Stomach (tissue), 9 donors: Measurements from ENCODE around the gene PARD3. TPM values are rescaled to one million over a fixed set of nuclear protein-coding genes. Genes with fewer than 3 reads are reported as not detected.

Experiments
- DNase-seq, 2 donors: peaks; one replicate each; pipeline versions ENCODE4 v3.0.0 to v3.0.0-alpha.2; 2013 to 2019
- H3K27ac ChIP-seq, 5 donors: fragments of 200-600 bp in 4 of 5; sonication (generic) in 4 of 5; one replicate each; pipeline ENCODE4 v1.5.1; 2013 to 2019; ENCODE audit warnings: mild to moderate bottlenecking in 1 of 5, moderate library complexity in 1 of 5
- H3K27me3 ChIP-seq, 3 donors: fragments of 200-600 bp; sonication (generic); one replicate each; pipeline ENCODE4 v1.5.1; 2017 to 2019; ENCODE audit warnings: mixed run types in 1 of 3
- H3K36me3 ChIP-seq, 4 donors: fragments of 200-600 bp; sonication (generic); 1 replicate in 3 of 4; 2 replicates in 1 of 4; pipeline ENCODE4 v1.5.1; 2016 to 2019
- H3K4me1 ChIP-seq, 4 donors: fragments of 200-600 bp; sonication (generic); one replicate each; pipeline ENCODE4 v1.5.1; 2016 to 2019
- H3K4me3 ChIP-seq, 4 donors: fragments of 200-600 bp; sonication (generic) in 3 of 4; one replicate each; pipeline ENCODE4 v1.5.1; 2016 to 2019; ENCODE audit warnings: mild to moderate bottlenecking in 1 of 4
- H3K9me3 ChIP-seq, 4 donors: fragments of 200-600 bp; sonication (generic); one replicate each; pipeline ENCODE4 v1.5.1; 2016 to 2019
- CTCF ChIP-seq, 7 experiments: fragments of 450-650 bp in 4 of 7; fragments of 200-600 bp in 3 of 7; sonication (generic) in 3 of 7; IDR thresholded peaks; one replicate each; pipeline ENCODE4 v1.5.1; 2016 to 2019; ENCODE audit warnings: antibody characterized with exemption in 7 of 7, control low read depth in 2 of 7, mild to moderate bottlenecking in 1 of 7
- EP300 ChIP-seq: sonication (generic); formaldehyde crosslinking; IDR thresholded peaks from one replicate; pipeline ENCODE4 v1.6.1; 2017; ENCODE audit warnings: antibody characterized with exemption
- POLR2A ChIP-seq, 4 donors: fragments of 450-650 bp; IDR thresholded peaks; one replicate each; pipeline ENCODE4 v1.6.1; 2016; ENCODE audit warnings: antibody characterized with exemption in 4 of 4, control low read depth in 2 of 4, mild to moderate bottlenecking in 1 of 4, moderate library complexity in 1 of 4
- POLR2AphosphoS5 ChIP-seq, 3 donors: sonication (generic); formaldehyde crosslinking; IDR thresholded peaks; one replicate each; pipeline ENCODE4 v1.6.1; 2016; ENCODE audit warnings: antibody characterized with exemption in 3 of 3
- WGBS, 5 donors: extraction: QIAGEN DNeasy Blood & Tissue Kit in 3 of 5; methylation state at CpG; one replicate each; pipeline versions ENCODE4 v1.1.5 to v1.1.7; 2013 to 2018; 5-methylcytosine and 5-hydroxymethylcytosine counted together
- intact Hi-C: fragments of 100-400 bp; cut with DNase I; formaldehyde crosslinking; loops from one replicate; pipeline ENCODE4 v1.15.1; 2023; ENCODE audit warnings: low total_unique reads
- polyA plus RNA-seq, 3 donors: library from polyadenylated mRNA; stranded (reverse); fragments of 200-250 nt; gene quantifications; one replicate each; pipeline ENCODE4 v1.2.3, GENCODE V29; 2013
- total RNA-seq, 5 donors: library from RNA; depleted of rRNA; stranded (reverse); fragments of >200 nt; gene quantifications; one replicate each; pipeline versions ENCODE4 v1.1.0 to v1.2.3, GENCODE V29; 2014 to 2016
- donor health status: healthy with polysubstance abuse.
- donor health status: Bipolar disorder and iron deficiency.
- donor health status: healthy.

The PARD3 gene
- total and polyA plus RNA-seq, 8 donors = 13.7 to 118 (median 31.8) TPM

GRCh38 chr10:34612938-34613337, 202.2 kb downstream of the PARD3 start:
- WGBS, 5 donors = 88 to 96% (median 91%) methylated on average over 1 of the region's 1 CpG
- Histone ChIP-seq H3K27ac (no peak overlapping the region), H3K4me1 (peaks cover 0 to 11% (median 2%) of the 10 kb centered on the region in 4 donors), H3K9me3 (no peaks in the 10 kb centered on the region), H3K36me3 (no peaks in the 10 kb centered on the region), H3K27me3 (no peaks in the 10 kb centered on the region), H3K4me3 (no peak overlapping the region)
- intact Hi-C loops = no loop called here
- TF ChIP-seq CTCF (IDR thresholded peaks at IDR 0.05) = no peak
- TF ChIP-seq POLR2AphosphoS5 (IDR thresholded peaks at IDR 0.05) = no peak
- TF ChIP-seq EP300 = no peak
- no peak for TF ChIP-seq POLR2A (IDR thresholded peaks at IDR 0.05)
- DNase-seq = no peak

GRCh38 chr10:34612446-34612845, 202.7 kb downstream of the PARD3 start:
- intact Hi-C loops = no loop called here
- 93 to 99% (median 96%) methylated on average over 3 of the region's 3 CpGs for WGBS, 5 donors
- no peak overlapping the region for H3K27ac ChIP-seq

GRCh38 chr10:34609287-34609940, 205.7 kb downstream of the PARD3 start:
- H3K27me3 ChIP-seq = no peaks in the 10 kb centered on the region
- no peaks in the 10 kb centered on the region for H3K36me3 ChIP-seq
- TF ChIP-seq EP300 (no peak), POLR2A (IDR thresholded peaks at IDR 0.05) (no peak), CTCF (IDR thresholded peaks at IDR 0.05) (no peak)
- no peak overlapping the region for H3K4me3 ChIP-seq
- 82 to 89% (median 83%) methylated on average over 9 of the region's 9 CpGs for WGBS, 5 donors
- no peaks in the 10 kb centered on the region for H3K9me3 ChIP-seq
- H3K4me1 ChIP-seq = peaks cover 0 to 11% (median 2%) of the 10 kb centered on the region in 4 donors
- DNase-seq = no peak
- H3K27ac ChIP-seq = no peak overlapping the region
- intact Hi-C loops = no loop called here

More at GRCh38 chr10:34612446-34612845, 202.7 kb downstream of the PARD3 start:
- no peak overlapping the region for H3K4me3 ChIP-seq
- DNase-seq = no peak
- peaks cover 0 to 11% (median 2%) of the 10 kb centered on the region in 4 donors for H3K4me1 ChIP-seq
- H3K9me3 ChIP-seq = no peaks in the 10 kb centered on the region
- no peaks in the 10 kb centered on the region for H3K36me3 ChIP-seq
- TF ChIP-seq CTCF (IDR thresholded peaks at IDR 0.05) (no peak), EP300 (no peak), POLR2A (IDR thresholded peaks at IDR 0.05) (no peak), POLR2AphosphoS5 (IDR thresholded peaks at IDR 0.05) (no peak)
- H3K27me3 ChIP-seq = no peaks in the 10 kb centered on the region

GRCh38 chr10:34607894-34608293, 207.2 kb downstream of the PARD3 start:
- 63 to 72% (median 67%) methylated on average over 3 of the region's 3 CpGs for WGBS, 5 donors
- no peak overlapping the region for H3K27ac ChIP-seq
- DNase-seq = no peak
- no peaks in the 10 kb centered on the region for H3K9me3 ChIP-seq
- no peak for TF ChIP-seq POLR2AphosphoS5 (IDR thresholded peaks at IDR 0.05)
- no peak for TF ChIP-seq EP300
- no peak for TF ChIP-seq POLR2A (IDR thresholded peaks at IDR 0.05)
- TF ChIP-seq CTCF (IDR thresholded peaks at IDR 0.05) = no peak
- H3K4me3 ChIP-seq = no peak overlapping the region
- intact Hi-C loops = no loop called here
- no peaks in the 10 kb centered on the region for H3K36me3 ChIP-seq
- peaks cover 0 to 11% (median 2%) of the 10 kb centered on the region in 4 donors for H3K4me1 ChIP-seq
- H3K27me3 ChIP-seq = no peaks in the 10 kb centered on the region
